Brain microvascular endothelial cell (primary cell): ENCODE data around the gene ITPA.

Experiments
- DNase-seq: peaks from one replicate; pipeline ENCODE4 v3.0.0-alpha.2; 2020
- H3K27ac ChIP-seq: fragments of 250-450 bp; sonication (Bioruptor Pico); 2 replicates; pipeline ENCODE4 v1.5.1; 2020; ENCODE audit warnings: mild to moderate bottlenecking, moderate library complexity
- H3K27me3 ChIP-seq: fragments of 250-450 bp; sonication (Bioruptor Pico); replicated peaks from 2 replicates; pipeline ENCODE4 v1.5.1; 2020; ENCODE audit warnings: mild to moderate bottlenecking
- H3K36me3 ChIP-seq: fragments of 250-450 bp; sonication (Bioruptor Pico); replicated peaks from 2 replicates; pipeline ENCODE4 v1.5.1; 2020; ENCODE audit warnings: mild to moderate bottlenecking
- H3K4me3 ChIP-seq: 2 replicates; pipeline ENCODE4 v1.5.1; 2011; ENCODE audit warnings: low read depth, mild to moderate bottlenecking, control low read depth, low read length, moderate library complexity
- CTCF ChIP-seq: IDR thresholded peaks from 2 replicates; pipeline ENCODE4 v1.5.1; 2011; ENCODE audit warnings: low read depth, mild to moderate bottlenecking, moderate library complexity, low read length, control low read depth, inconsistent platforms; ENCODE audit errors: missing control alignments
- in situ Hi-C: cut with HindIII; loops from 2 replicates; pipeline ENCODE4 v1.10.0; 2017; ENCODE audit warnings: low sequenced_read_pairs, low pct_ligation_motif_present

ITPA gene

GRCh38 chr20:3258429-3258828 lies 49.1 kb downstream of the ITPA start:
- no peak for TF ChIP-seq CTCF
- in situ Hi-C loops = no loop called here
- no peaks in the 10 kb centered on the region for H3K27me3 ChIP-seq
- H3K4me3 ChIP-seq = no peak overlapping the region
- no peak for DNase-seq
- peaks cover 45% of the 10 kb centered on the region for H3K36me3 ChIP-seq
- no peak overlapping the region for H3K27ac ChIP-seq

GRCh38 chr20:3262566-3262965 lies 53.3 kb downstream of the ITPA start:
- TF ChIP-seq CTCF = no peak
- peak; percentile 32 for DNase-seq
- H3K27ac ChIP-seq = no peak overlapping the region

GRCh38 chr20:3270051-3270450 lies 60.8 kb downstream of the ITPA start:
- no peak for DNase-seq
- in situ Hi-C loops = no loop called here

More at GRCh38 chr20:3262566-3262965, 53.3 kb downstream of the ITPA start:
- in situ Hi-C loops = no loop called here
- peaks cover 29% of the 10 kb centered on the region for H3K36me3 ChIP-seq
- no peaks in the 10 kb centered on the region for H3K27me3 ChIP-seq
- no peak overlapping the region for H3K4me3 ChIP-seq

GRCh38 chr20:3273371-3273770 lies 64.1 kb downstream of the ITPA start:
- peaks cover 44% of the 10 kb centered on the region for H3K36me3 ChIP-seq
- no peak for TF ChIP-seq CTCF
- no peak for DNase-seq

More at GRCh38 chr20:3270051-3270450, 60.8 kb downstream of the ITPA start:
- Histone ChIP-seq H3K36me3 (peaks cover 23% of the 10 kb centered on the region), H3K27me3 (no peaks in the 10 kb centered on the region), H3K27ac (no peak overlapping the region), H3K4me3 (no peak overlapping the region)
- TF ChIP-seq CTCF = no peak

More at GRCh38 chr20:3273371-3273770, 64.1 kb downstream of the ITPA start:
- H3K4me3 ChIP-seq = no peak overlapping the region
- H3K27ac ChIP-seq = no peak overlapping the region
- no peaks in the 10 kb centered on the region for H3K27me3 ChIP-seq
- in situ Hi-C loops = no loop called here
